Mucosa of descending colon (tissue), 3 donors: ENCODE measurements around the gene LOXL1. TPM values are rescaled to one million over a fixed set of nuclear protein-coding genes. Genes with fewer than 3 reads are reported as not detected.
A peak's percentile ranks its signal among the peaks of the same experiment; 100 is the strongest.
"Not testable (repeated sequence)": the region's sequence is repeated elsewhere in the genome, so short reads cannot be mapped to it uniquely, and the experiment has no call there.

ENCODE experiments used
- ATAC-seq: fragments of 200-7000 bp; cut with Tn5 transposase; one replicate; pipeline ENCODE4 v1.9.1; 2020; ENCODE audit warnings: mild to moderate bottlenecking, moderate library complexity
- DNase-seq, 3 donors: peaks; one replicate each; pipeline ENCODE4 v3.0.0-alpha.2; 2020
- H3K36me3 ChIP-seq: fragments of 200-600 bp; one replicate; pipeline ENCODE4 v1.8.0; 2021; ENCODE audit warnings: low read depth, mild to moderate bottlenecking
- H3K4me1 ChIP-seq: fragments of 200-600 bp; one replicate; pipeline ENCODE4 v1.8.0; 2021; ENCODE audit warnings: low read depth, mild to moderate bottlenecking
- H3K4me3 ChIP-seq: fragments of 200-600 bp; one replicate; pipeline ENCODE4 v1.8.0; 2021; ENCODE audit warnings: mild to moderate bottlenecking
- H3K9me3 ChIP-seq: fragments of 200-600 bp; one replicate; pipeline ENCODE4 v1.8.0; 2021; ENCODE audit warnings: mild to moderate bottlenecking
- intact Hi-C, 2 donors: fragments of 100-400 bp; cut with DNase I in 1 of 2; cut with micrococcal nuclease in 1 of 2; formaldehyde crosslinking; loops; one replicate each; pipeline versions ENCODE4 v1.11.0 to v1.11.1; 2022; cut with DNase I, micrococcal nuclease
- total RNA-seq, 3 donors: library from RNA; stranded (reverse); fragmentation: NEBNext Ultra II Directional in 2 of 3; extraction: Animal tissue kit (Norgen Biotek cat#: 25700) in 2 of 3; gene quantifications; one replicate each; pipeline versions ENCODE4 v1.2.1 to v1.2.4, GENCODE V29; 2021 to 2023
- TF ChIP-seq, protein P1 (sequence below): fragments of 200-600 bp; IDR thresholded peaks from one replicate; pipeline ENCODE4 v1.8.0; 2022; ENCODE audit warnings: antibody characterized with exemption, mild to moderate bottlenecking
- donor health status: DM: no; HTN: no; CAD: no; lungs with moderate emphysema.
- donor health status: DM: no; HTN: no; CAD: no.
- donor health status: DM: no; HTN: yes; CAD: no.

LOXL1 gene
- total RNA-seq, 3 donors from 2014 or later, result 0.87 to 7.9 (median 5.1) TPM

DNA sequence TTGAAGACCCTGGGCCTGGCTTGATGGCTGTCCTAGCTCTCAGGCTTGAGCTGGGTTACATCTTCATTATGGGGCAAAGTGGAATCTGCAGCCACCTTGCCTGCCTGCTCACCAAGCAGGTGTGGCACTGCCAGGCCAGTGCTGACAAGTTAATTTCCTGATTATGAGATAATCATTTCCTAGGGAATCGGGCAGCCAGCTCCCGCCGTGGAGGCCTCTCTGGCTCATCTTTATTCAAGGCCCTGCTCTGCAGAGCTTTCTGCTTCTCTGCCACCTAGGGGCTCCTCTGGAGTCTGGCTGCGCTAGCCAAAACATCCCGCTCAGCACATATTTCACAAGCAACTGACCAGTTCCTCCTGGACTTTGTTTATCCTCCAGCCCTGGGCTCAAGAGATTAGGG lies 9.9 kb downstream of the LOXL1 start:
- no peaks in the 10 kb centered on the region for H3K4me1 ChIP-seq
- ATAC-seq (peak; percentile 51), DNase-seq (no peak)
- H3K9me3 ChIP-seq, result no peaks in the 10 kb centered on the region
- TF ChIP-seq, protein P1, sequence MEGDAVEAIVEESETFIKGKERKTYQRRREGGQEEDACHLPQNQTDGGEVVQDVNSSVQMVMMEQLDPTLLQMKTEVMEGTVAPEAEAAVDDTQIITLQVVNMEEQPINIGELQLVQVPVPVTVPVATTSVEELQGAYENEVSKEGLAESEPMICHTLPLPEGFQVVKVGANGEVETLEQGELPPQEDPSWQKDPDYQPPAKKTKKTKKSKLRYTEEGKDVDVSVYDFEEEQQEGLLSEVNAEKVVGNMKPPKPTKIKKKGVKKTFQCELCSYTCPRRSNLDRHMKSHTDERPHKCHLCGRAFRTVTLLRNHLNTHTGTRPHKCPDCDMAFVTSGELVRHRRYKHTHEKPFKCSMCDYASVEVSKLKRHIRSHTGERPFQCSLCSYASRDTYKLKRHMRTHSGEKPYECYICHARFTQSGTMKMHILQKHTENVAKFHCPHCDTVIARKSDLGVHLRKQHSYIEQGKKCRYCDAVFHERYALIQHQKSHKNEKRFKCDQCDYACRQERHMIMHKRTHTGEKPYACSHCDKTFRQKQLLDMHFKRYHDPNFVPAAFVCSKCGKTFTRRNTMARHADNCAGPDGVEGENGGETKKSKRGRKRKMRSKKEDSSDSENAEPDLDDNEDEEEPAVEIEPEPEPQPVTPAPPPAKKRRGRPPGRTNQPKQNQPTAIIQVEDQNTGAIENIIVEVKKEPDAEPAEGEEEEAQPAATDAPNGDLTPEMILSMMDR, result no peak
- intact Hi-C loops, result no loop called here
- no peak overlapping the region for H3K4me3 ChIP-seq
- H3K36me3 ChIP-seq, result no peaks in the 10 kb centered on the region

DNA sequence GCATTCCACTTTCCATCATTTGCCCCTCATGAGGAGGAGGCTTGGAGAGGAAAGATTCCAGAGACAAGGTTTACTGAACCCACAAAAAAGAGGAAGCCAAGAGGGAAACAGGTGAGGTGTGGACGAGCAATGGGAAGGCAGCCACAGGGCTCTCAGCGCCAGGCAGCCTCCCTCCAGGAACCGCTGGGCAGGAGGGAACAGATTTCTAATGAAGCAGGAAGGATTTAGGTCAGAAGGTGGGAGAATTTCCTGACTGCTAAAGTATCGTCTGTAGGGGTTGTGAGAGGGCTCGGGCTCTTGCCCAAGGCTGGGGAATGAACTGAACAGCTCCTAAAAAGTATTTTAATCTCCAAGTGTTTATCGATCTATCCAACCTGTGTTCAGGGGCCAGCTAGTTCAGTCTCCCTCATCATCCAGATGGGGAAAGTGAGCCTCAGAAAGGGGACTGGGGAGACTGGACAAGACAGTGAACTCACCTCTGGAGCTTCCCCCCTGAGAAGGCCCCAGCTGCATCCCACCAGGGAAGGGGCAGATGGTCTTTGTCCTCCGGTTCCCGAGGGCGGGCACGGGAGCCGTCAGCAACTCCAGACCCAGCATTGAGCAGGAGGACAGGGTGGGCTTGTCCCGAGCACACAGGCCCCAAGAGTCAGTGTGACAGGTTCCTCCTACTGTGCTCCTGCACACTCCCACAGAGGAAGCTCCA lies 10.5 kb downstream of the LOXL1 start:
- ATAC-seq (no peak), DNase-seq (no peak)
- no peaks in the 10 kb centered on the region for H3K4me1 ChIP-seq
- H3K9me3 ChIP-seq, result no peaks in the 10 kb centered on the region
- H3K4me3 ChIP-seq, result no peak overlapping the region
- no peaks in the 10 kb centered on the region for H3K36me3 ChIP-seq
- intact Hi-C loops, result no loop called here
- TF ChIP-seq, protein P1, result no peak

DNA sequence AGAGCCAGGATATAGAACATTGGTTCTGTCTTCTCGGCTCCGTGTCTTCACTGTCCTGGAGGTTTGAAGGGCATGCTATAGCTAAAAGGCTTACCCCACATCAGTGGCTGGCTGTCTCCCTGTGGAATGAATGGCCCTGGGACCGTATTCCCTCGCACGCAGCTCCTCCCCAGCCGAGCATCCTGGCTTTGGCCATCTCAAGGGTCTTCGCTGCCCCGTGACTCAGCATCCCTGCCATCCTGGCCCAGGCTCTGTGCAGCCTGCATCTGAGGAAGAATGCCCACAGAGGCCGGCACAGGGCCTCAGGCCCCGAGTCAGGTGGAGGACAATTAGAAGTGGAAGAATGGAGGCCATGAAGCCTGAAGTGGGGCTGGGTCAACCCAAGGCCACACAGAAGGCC lies 11.0 kb downstream of the LOXL1 start:
- TF ChIP-seq, protein P1, result no peak
- ATAC-seq, result no peak

DNA sequence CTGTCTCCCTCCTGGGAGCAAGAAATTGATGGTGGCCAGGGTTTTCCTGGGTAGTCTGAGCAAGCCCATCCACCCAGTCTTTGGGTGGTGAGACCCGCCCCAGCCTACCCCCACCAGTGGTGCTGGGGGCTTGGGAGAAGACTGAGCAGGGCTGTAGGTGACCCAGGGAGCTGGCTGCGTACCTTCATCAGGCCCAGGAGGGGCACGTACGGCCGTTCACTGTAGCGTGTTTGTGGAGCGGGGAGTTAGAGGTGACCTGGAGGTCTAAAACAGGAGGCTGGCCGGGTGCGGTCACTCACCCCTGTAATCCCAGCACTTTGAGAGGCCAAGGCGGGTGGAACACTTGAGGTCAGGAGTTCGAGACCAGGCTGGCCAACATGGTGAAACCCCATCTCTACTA lies 11.5 kb downstream of the LOXL1 start:
- Histone ChIP-seq H3K4me1 (no peaks in the 10 kb centered on the region), H3K4me3 (no peak overlapping the region), H3K9me3 (no peaks in the 10 kb centered on the region), H3K36me3 (no peaks in the 10 kb centered on the region)
- intact Hi-C loops, result no loop called here
- TF ChIP-seq, protein P1, result no peak
- no peak for DNase-seq
- no peak for ATAC-seq

More for the DNA sequence above, 11.0 kb downstream of the LOXL1 start:
- Histone ChIP-seq H3K9me3 (no peaks in the 10 kb centered on the region), H3K36me3 (no peaks in the 10 kb centered on the region), H3K4me1 (no peaks in the 10 kb centered on the region), H3K4me3 (no peak overlapping the region)
- DNase-seq, result no peak
- intact Hi-C loops, result no loop called here

DNA sequence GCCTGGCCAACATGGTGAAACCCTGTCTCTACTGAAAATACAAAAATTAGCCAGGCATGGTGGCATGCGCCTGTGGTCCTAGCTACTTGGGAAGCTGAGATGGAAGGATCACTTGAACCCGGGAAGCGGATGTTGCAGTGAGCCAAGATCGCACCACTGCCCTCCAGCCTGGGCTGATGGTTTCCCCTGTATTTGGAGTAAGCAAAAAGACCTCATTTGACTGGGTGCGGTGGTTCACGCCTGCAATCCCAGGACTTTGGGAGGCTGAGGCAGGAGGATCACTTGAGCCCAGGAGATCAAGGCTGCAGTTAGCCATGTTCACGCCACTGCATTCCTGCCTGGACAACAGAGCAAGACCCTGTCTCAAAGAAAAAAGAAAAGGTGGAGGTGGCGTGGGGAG lies 12.3 kb downstream of the LOXL1 start:
- H3K36me3 ChIP-seq, H3K4me3 ChIP-seq, intact Hi-C loops, H3K4me1 ChIP-seq, DNase-seq, ATAC-seq, H3K9me3 ChIP-seq: not testable (repeated sequence)

DNA sequence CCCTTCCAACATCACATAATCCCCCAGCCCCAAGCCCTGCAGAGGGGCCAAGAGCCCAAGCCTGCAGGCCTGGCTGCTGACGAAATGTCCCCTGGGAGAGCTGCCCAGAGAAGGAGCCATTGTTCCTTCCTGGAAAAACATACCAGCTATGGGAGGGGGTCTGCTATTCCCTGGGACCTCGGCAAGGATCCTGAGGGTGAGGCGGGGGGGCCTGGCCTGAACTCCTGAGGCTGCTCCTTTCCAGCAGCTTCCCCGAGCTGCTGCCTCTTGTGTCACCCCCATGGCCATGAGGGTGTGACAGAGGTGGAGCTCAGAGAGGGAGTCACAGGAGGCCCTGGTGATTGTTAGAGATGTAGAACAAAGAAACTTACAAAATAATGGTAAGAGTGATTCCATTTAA lies 12.9 kb downstream of the LOXL1 start:
- no peak overlapping the region for H3K4me3 ChIP-seq
- no peaks in the 10 kb centered on the region for H3K9me3 ChIP-seq
- no peaks in the 10 kb centered on the region for H3K4me1 ChIP-seq
- ATAC-seq, result no peak
- H3K36me3 ChIP-seq, result no peaks in the 10 kb centered on the region
- intact Hi-C loops, result no loop called here
- no peak for DNase-seq
- TF ChIP-seq, protein P1, result no peak
